Measurements from ENCODE around the gene ITSN1. TPM values are rescaled to one million over a fixed set of nuclear protein-coding genes. Genes with fewer than 3 reads are reported as not detected.

The ITSN1 gene
- polyA plus RNA-seq, 3 donors = 37.6 to 39.5 (median 39.4) TPM

- DNase-seq (ENCODE audit: low read depth in 3 of 3, low spot score in 2 of 3) = no peak
These were observed 160.2 kb downstream of the ITSN1 start for GRCh38 chr21:33802481-33802880.

- no peak for DNase-seq (ENCODE audit: low read depth in 3 of 3, low spot score in 2 of 3)
These were observed 166.5 kb downstream of the ITSN1 start for GRCh38 chr21:33808715-33809367.

- DNase-seq (ENCODE audit: low read depth in 3 of 3, low spot score in 2 of 3) = no peak
These were observed 168.5 kb downstream of the ITSN1 start for GRCh38 chr21:33810766-33811165.

- DNase-seq (ENCODE audit: low read depth in 3 of 3, low spot score in 2 of 3) = no peak
These were observed 169.1 kb downstream of the ITSN1 start for GRCh38 chr21:33811167-33812010.

GRCh38 chr21:33813832-33814365 is 171.6 kb downstream of the ITSN1 start:
- DNase-seq (ENCODE audit: low read depth in 3 of 3, low spot score in 2 of 3) = no peak

- DNase-seq (ENCODE audit: low read depth in 3 of 3, low spot score in 2 of 3) = no peak
These were observed 172.9 kb downstream of the ITSN1 start for GRCh38 chr21:33815143-33815707.

- DNase-seq (ENCODE audit: low read depth in 3 of 3, low spot score in 2 of 3) = no peak
These were observed 173.9 kb downstream of the ITSN1 start for GRCh38 chr21:33816174-33816573.

- no peak for DNase-seq (ENCODE audit: low read depth in 3 of 3, low spot score in 2 of 3)
These were observed 174.8 kb downstream of the ITSN1 start for GRCh38 chr21:33817138-33817537.

GRCh38 chr21:33817663-33818451 is 175.6 kb downstream of the ITSN1 start:
- no peak for DNase-seq (ENCODE audit: low read depth in 3 of 3, low spot score in 2 of 3)

- no peak for DNase-seq (ENCODE audit: low read depth in 3 of 3, low spot score in 2 of 3)
These were observed 178.0 kb downstream of the ITSN1 start for GRCh38 chr21:33820230-33820770.

GRCh38 chr21:33820798-33821197 is 178.5 kb downstream of the ITSN1 start:
- DNase-seq (ENCODE audit: low read depth in 3 of 3, low spot score in 2 of 3) = no peak

- DNase-seq (ENCODE audit: low read depth in 3 of 3, low spot score in 2 of 3) = no peak
These were observed 179.4 kb downstream of the ITSN1 start for GRCh38 chr21:33821503-33822322.

GRCh38 chr21:33824156-33824941 is 182.0 kb downstream of the ITSN1 start:
- DNase-seq (ENCODE audit: low read depth in 3 of 3, low spot score in 2 of 3) = no peak

GRCh38 chr21:33825419-33825818 is 183.1 kb downstream of the ITSN1 start:
- DNase-seq (ENCODE audit: low read depth in 3 of 3, low spot score in 2 of 3) = no peak

GRCh38 chr21:33825915-33826314 is 183.6 kb downstream of the ITSN1 start:
- no peak for DNase-seq (ENCODE audit: low read depth in 3 of 3, low spot score in 2 of 3)

- DNase-seq (ENCODE audit: low read depth in 3 of 3, low spot score in 2 of 3) = no peak
These were observed 185.8 kb downstream of the ITSN1 start for GRCh38 chr21:33828083-33828482.

- DNase-seq (ENCODE audit: low read depth in 3 of 3, low spot score in 2 of 3) = no peak
These were observed 186.3 kb downstream of the ITSN1 start for GRCh38 chr21:33828577-33828976.

- DNase-seq (ENCODE audit: low read depth in 3 of 3, low spot score in 2 of 3) = no peak
These were observed 187.5 kb downstream of the ITSN1 start for GRCh38 chr21:33829844-33830243.
